NCI-H345 treated with DMSO at 0.1 percent for 48 hours (cell line): ENCODE data around the gene SLC34A2.
"Not testable (repeated sequence)": the region's sequence is repeated elsewhere in the genome, so short reads cannot be mapped to it uniquely, and the experiment has no call there.

Experiments used
- DNase-seq: peaks from one replicate; lab custom pipeline; 2025; ENCODE audit not compliant: unreplicated experiment; lab: John Stamatoyannopoulos, UW

Gene SLC34A2

DNA sequence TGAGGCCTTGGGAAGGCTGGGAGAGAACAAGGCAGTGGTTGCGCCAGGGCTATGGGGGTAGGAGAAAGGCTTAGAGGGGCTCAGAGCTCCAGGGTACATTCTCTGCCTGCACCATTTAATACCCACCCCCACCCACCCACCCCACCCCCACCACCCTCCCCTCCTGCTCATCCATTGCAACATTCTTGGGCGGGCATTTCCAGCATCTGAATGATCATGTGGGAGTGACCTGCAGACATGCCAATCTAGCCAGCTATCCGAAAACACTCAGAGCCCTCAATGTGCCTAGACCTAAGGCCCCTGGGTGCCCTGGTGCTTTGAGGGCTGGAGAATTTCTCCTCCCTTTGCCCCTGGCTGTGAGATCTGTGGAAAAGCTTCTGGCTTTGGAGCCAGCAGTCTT lies 3.1 kb downstream of the SLC34A2 start:
- no peak for DNase-seq

GRCh38 chr4:25661441-25661840 lies 5.8 kb downstream of the SLC34A2 start:
- DNase-seq: not testable (repeated sequence)

- no peak for DNase-seq
These were observed 6.7 kb downstream of the SLC34A2 start for GRCh38 chr4:25662306-25662705.

DNA sequence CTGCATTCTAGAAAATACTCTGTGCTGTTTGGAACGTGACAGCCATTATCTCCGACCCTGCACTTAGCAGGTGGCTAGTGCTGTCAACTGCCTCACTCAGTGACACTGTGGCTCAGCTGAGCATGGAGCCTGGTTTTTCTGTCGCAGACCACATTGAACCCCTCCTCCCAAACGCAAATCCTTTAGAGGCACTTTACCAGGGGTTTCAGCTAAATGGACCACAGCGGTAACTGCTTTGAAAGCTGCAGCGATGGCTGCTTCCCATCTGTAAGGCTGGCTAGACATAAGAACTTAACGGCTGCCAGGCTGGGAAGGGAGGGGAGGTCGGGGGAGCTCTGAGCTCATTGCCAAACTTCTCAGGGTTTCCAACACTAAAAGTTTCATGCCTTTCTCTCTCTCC lies 8.1 kb downstream of the SLC34A2 start:
- DNase-seq: no peak

GRCh38 chr4:25666031-25666630 lies 10.5 kb downstream of the SLC34A2 start:
- DNase-seq: no peak

DNA sequence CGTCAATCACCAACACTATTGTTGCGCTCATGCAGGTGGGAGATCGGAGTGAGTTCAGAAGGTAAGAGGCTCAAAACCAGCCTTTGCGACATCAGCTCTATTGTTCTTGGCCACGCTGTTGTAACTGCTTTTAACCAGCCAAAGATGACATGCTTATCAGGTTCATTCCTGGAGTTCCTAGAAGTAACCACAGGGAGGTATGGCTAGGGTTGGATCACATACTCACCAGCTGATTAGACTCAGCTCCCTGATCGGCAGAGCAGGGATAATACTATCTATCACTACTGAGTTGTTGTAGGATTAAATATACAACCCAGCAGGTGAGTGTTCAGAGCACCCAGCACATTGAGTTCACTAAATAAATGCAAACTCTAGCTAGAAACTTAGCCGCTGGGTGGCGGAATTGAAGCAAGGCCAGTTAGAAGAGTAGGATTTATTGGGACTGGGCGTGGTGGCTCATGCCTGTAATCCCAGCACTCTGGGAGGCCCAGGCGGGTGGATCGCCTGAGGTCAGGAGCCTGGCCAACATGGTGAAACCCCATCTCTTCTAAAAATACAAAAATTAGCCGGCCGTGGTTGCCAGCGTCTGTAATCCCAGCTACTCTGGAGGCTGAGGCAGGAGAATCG lies 12.4 kb downstream of the SLC34A2 start:
- DNase-seq: no peak

- DNase-seq: no peak
These were observed 15.3 kb downstream of the SLC34A2 start for GRCh38 chr4:25670991-25671390.

DNA sequence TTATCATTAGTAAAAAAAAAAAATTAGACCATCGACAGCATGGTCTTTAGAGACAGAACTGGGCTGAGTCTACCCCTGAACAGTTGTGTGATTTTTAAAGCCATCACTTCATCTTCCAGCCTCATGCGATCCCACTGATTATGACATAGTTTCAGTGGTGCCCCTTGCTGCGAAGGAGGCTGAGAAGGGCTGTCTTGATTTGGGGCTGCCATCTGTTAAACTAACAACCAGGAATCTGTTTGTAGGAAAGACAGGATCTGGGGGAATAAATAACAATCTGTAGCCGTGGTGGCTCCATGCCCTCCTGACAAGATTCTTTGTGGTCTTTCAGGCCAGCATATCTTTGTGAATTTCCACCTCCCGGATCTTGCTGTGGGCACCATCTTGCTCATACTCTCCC lies 17.1 kb downstream of the SLC34A2 start:
- DNase-seq: no peak

DNA sequence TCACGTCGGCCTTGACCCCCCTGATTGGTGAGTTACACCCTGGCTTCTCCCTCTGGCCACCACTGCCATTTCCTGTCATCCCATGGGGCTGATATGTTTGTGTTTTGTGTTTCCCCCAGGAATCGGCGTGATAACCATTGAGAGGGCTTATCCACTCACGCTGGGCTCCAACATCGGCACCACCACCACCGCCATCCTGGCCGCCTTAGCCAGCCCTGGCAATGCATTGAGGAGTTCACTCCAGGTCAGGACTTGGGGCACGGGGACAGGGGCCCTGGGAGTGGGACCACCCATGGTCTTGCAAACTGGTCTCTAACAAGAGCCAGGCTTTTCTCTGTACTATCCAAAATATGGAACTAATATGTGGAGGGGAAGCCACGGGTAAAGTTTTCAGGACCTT lies 18.7 kb downstream of the SLC34A2 start:
- DNase-seq: no peak

DNA sequence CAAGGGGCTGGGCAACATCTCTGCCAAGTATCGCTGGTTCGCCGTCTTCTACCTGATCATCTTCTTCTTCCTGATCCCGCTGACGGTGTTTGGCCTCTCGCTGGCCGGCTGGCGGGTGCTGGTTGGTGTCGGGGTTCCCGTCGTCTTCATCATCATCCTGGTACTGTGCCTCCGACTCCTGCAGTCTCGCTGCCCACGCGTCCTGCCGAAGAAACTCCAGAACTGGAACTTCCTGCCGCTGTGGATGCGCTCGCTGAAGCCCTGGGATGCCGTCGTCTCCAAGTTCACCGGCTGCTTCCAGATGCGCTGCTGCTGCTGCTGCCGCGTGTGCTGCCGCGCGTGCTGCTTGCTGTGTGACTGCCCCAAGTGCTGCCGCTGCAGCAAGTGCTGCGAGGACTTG lies 20.6 kb downstream of the SLC34A2 start:
- DNase-seq: no peak

- no peak for DNase-seq
These were observed 21.5 kb downstream of the SLC34A2 start for GRCh38 chr4:25677157-25677556.

DNA sequence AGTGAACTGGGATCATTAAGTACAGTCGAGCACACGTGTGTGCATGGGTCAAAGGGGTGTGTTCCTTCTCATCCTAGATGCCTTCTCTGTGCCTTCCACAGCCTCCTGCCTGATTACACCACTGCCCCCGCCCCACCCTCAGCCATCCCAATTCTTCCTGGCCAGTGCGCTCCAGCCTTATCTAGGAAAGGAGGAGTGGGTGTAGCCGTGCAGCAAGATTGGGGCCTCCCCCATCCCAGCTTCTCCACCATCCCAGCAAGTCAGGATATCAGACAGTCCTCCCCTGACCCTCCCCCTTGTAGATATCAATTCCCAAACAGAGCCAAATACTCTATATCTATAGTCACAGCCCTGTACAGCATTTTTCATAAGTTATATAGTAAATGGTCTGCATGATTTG lies 22.3 kb downstream of the SLC34A2 start:
- DNase-seq: no peak

DNA sequence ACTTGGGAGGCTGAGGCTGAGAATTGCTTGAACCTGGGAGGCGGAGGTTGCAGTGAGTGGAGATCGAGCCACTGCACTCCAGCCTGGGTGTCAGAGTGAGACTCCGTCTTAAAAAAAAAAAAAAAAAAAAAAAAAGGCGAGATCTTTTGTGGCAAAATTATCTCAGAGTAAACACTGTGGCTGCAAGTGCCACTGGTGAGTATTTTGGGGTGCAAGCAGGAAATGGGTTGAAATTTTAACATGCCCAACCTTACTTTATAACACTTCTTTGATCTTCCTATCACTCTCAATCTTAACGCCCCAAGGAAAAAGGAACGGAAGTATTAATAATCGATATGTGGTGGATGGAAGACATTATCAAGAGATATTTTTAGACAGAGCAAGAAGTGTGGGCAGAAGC lies 32.1 kb downstream of the SLC34A2 start:
- DNase-seq: no peak

- no peak for DNase-seq
These were observed 38.8 kb downstream of the SLC34A2 start for GRCh38 chr4:25694466-25694865.

GRCh38 chr4:25696409-25696808 lies 40.8 kb downstream of the SLC34A2 start:
- DNase-seq: no peak

- no peak for DNase-seq
These were observed 41.9 kb downstream of the SLC34A2 start for GRCh38 chr4:25697516-25697915.

GRCh38 chr4:25700661-25701060 lies 45.0 kb downstream of the SLC34A2 start:
- DNase-seq: no peak

DNA sequence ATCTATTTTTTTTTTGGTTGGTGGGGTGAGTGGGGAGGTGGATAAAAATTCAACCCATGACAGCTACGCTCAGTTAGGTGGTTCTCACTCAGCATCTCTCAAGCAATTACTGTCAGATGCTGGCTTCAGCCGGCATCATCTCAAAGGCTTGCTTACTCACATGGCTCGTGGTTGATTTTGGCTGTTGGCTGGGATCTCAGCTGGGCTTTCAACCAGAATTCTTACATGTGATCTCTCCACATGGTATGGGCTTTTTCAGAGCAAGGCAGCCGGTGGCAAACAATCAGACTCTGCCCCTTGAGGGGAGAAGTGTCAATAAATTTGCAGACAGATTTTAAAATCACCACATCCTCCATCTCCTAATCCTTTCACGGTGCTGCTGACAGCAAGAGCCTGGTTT lies 47.2 kb downstream of the SLC34A2 start:
- DNase-seq: no peak

- DNase-seq: no peak
These were observed 48.2 kb downstream of the SLC34A2 start for GRCh38 chr4:25703731-25704388.

GRCh38 chr4:25704516-25704915 lies 48.9 kb downstream of the SLC34A2 start:
- DNase-seq: no peak

DNA sequence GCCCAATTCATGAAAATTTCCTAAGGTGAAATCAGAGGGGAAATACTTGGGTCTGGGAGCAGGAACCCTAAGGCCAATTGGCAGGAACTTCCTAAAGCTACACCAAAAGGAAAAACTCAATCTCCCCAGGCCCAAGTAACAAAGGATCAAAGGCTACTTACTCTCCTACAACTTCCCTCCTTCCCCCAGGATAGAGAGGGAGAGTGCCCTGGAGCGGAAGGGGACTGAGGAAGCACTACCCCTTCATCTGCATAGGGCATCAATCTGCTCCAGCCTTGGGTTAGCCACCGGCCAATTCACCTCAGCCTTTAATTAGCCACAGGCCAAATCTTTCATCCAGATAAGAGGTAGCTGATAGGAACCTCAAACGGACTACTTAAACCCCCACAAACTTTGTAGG lies 55.0 kb downstream of the SLC34A2 start:
- DNase-seq: no peak

DNA sequence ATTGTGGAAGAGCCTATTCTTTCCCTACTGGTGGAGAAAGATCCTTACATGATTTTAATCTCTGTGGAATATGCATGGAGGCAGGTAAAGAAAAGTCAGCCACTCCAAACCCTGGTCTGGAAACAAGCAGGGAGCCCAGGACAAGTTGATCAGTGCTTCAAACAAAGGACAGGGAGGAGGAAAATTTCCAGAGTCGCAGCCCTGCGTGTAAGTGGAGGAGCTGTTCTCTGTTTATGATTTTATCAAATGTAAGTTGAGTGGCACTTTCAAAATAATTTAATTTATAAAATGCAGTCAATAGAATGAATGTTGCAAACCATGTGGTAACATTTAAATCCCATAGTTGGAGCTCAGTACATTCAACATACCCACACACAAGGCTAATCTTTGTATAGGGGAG lies 57.0 kb downstream of the SLC34A2 start:
- no peak for DNase-seq

DNA sequence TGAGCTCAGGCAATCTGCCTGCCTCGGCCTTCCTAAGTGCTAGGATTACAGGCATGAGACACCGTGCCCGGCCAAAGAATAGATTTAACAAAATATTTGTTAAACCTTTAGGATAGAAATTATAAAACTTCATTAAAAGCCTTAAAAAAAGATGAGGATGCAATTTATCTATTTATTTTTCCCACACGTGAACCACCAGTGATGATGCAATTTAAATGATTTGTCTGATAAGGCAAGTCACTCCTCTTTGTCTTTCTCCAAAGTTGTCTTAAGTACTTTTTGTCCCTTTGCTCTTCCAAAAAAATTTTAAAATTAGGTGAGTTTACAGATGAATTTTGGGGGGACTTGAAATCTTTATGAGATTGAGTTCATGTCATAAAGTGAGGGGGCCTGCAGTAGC lies 58.2 kb downstream of the SLC34A2 start:
- no peak for DNase-seq
